Measurements from ENCODE around the gene AKNA.
"Not testable (repeated sequence)": the region's sequence is repeated elsewhere in the genome, so short reads cannot be mapped to it uniquely, and the experiment has no call there.

The AKNA gene

GRCh38 chr9:114336699-114337395 is 50.9 kb downstream of the AKNA start:
- no peaks in the 10 kb centered on the region for H3K27me3 ChIP-seq (ENCODE audit: control insufficient read depth in 5 of 5, insufficient read depth in 4 of 5, low read length in 5 of 5)
- H3K9ac ChIP-seq (ENCODE audit: low read length in 5 of 5) = no peak overlapping the region
- H3K36me3 ChIP-seq (ENCODE audit: control insufficient read depth in 5 of 5, insufficient read depth in 5 of 5, low read length in 5 of 5) = peaks cover 5 to 72% (median 69%) of the 10 kb centered on the region in 5 donors
- H3K4me3 ChIP-seq (ENCODE audit: low read depth in 1 of 5, low read length in 5 of 5) = no peak overlapping the region
- H3K27ac ChIP-seq (ENCODE audit: low read depth, low read length) = no peak overlapping the region
- H3K9me3 ChIP-seq (ENCODE audit: control insufficient read depth in 5 of 5, low read length in 5 of 5) = no peaks in the 10 kb centered on the region
- H3K4me1 ChIP-seq (ENCODE audit: control insufficient read depth in 5 of 5, insufficient read depth in 5 of 5, low read length in 5 of 5) = peaks cover 0 to 5% (median 0%) of the 10 kb centered on the region in 5 donors

- no peak overlapping the region for H3K9ac ChIP-seq (ENCODE audit: low read length in 5 of 5)
- H3K4me1 ChIP-seq (ENCODE audit: control insufficient read depth in 5 of 5, insufficient read depth in 5 of 5, low read length in 5 of 5) = peaks cover 0 to 5% (median 0%) of the 10 kb centered on the region in 5 donors
- H3K36me3 ChIP-seq (ENCODE audit: control insufficient read depth in 5 of 5, insufficient read depth in 5 of 5, low read length in 5 of 5) = peaks cover 5 to 65% (median 62%) of the 10 kb centered on the region in 5 donors
- no peaks in the 10 kb centered on the region for H3K9me3 ChIP-seq (ENCODE audit: control insufficient read depth in 5 of 5, low read length in 5 of 5)
- no peak overlapping the region for H3K4me3 ChIP-seq (ENCODE audit: low read depth in 1 of 5, low read length in 5 of 5)
- no peak overlapping the region for H3K27ac ChIP-seq (ENCODE audit: low read depth, low read length)
- H3K27me3 ChIP-seq (ENCODE audit: control insufficient read depth in 5 of 5, insufficient read depth in 4 of 5, low read length in 5 of 5) = no peaks in the 10 kb centered on the region
Observed at GRCh38 chr9:114336157-114336556, 51.6 kb downstream of the AKNA start.

GRCh38 chr9:114335745-114336144 is 52.0 kb downstream of the AKNA start:
- no peak overlapping the region for H3K27ac ChIP-seq (ENCODE audit: low read depth, low read length)
- H3K9ac ChIP-seq (ENCODE audit: low read length in 5 of 5) = no peak overlapping the region
- no peaks in the 10 kb centered on the region for H3K9me3 ChIP-seq (ENCODE audit: control insufficient read depth in 5 of 5, low read length in 5 of 5)
- no peaks in the 10 kb centered on the region for H3K27me3 ChIP-seq (ENCODE audit: control insufficient read depth in 5 of 5, insufficient read depth in 4 of 5, low read length in 5 of 5)
- peaks cover 5 to 61% (median 58%) of the 10 kb centered on the region in 5 donors for H3K36me3 ChIP-seq (ENCODE audit: control insufficient read depth in 5 of 5, insufficient read depth in 5 of 5, low read length in 5 of 5)
- no peak overlapping the region for H3K4me3 ChIP-seq (ENCODE audit: low read depth in 1 of 5, low read length in 5 of 5)
- H3K4me1 ChIP-seq (ENCODE audit: control insufficient read depth in 5 of 5, insufficient read depth in 5 of 5, low read length in 5 of 5) = peaks cover 0 to 5% (median 0%) of the 10 kb centered on the region in 5 donors

DNA sequence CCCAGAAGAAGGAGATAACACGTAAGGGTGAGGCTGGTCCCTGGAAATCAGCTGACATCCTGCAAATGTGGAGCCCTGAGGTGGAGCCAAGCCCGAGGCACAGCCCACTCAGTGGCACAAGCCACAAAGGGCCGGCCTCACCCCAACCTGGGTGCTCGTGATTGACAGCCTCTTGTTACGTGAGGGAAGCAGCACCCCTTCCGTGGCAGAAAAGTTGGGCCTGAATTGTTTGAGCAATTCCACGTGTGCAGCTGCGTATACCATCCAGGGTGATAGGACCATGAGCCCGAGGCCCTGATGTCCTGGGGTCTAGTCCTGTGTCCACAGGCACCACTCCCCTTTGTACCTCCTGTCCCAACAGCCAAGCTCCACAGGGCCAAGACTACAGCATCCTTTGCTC is 53.3 kb downstream of the AKNA start:
- no peaks in the 10 kb centered on the region for H3K9me3 ChIP-seq (ENCODE audit: control insufficient read depth in 5 of 5, low read length in 5 of 5)
- no peak overlapping the region for H3K9ac ChIP-seq (ENCODE audit: low read length in 5 of 5)
- H3K4me3 ChIP-seq (ENCODE audit: low read depth in 1 of 5, low read length in 5 of 5) = no peak overlapping the region
- no peaks in the 10 kb centered on the region for H3K27me3 ChIP-seq (ENCODE audit: control insufficient read depth in 5 of 5, insufficient read depth in 4 of 5, low read length in 5 of 5)
- no peaks in the 10 kb centered on the region for H3K4me1 ChIP-seq (ENCODE audit: control insufficient read depth in 5 of 5, insufficient read depth in 5 of 5, low read length in 5 of 5)
- H3K36me3 ChIP-seq (ENCODE audit: control insufficient read depth in 5 of 5, insufficient read depth in 5 of 5, low read length in 5 of 5) = peaks cover 5 to 48% (median 46%) of the 10 kb centered on the region in 5 donors
- H3K27ac ChIP-seq (ENCODE audit: low read depth, low read length) = no peak overlapping the region

GRCh38 chr9:114333718-114334117 is 54.1 kb downstream of the AKNA start:
- H3K9ac ChIP-seq (ENCODE audit: low read length in 5 of 5); H3K4me3 ChIP-seq (ENCODE audit: low read depth in 1 of 5, low read length in 5 of 5); H3K27me3 ChIP-seq (ENCODE audit: control insufficient read depth in 5 of 5, insufficient read depth in 4 of 5, low read length in 5 of 5); H3K27ac ChIP-seq (ENCODE audit: low read depth, low read length); H3K4me1 ChIP-seq (ENCODE audit: control insufficient read depth in 5 of 5, insufficient read depth in 5 of 5, low read length in 5 of 5); H3K9me3 ChIP-seq (ENCODE audit: control insufficient read depth in 5 of 5, low read length in 5 of 5): not testable (repeated sequence)
- H3K36me3 ChIP-seq (ENCODE audit: control insufficient read depth in 5 of 5, insufficient read depth in 5 of 5, low read length in 5 of 5) = peaks cover 5 to 41% (median 38%) of the 10 kb centered on the region in 5 donors

- not testable (repeated sequence) for H3K4me1 ChIP-seq (ENCODE audit: control insufficient read depth in 5 of 5, insufficient read depth in 5 of 5, low read length in 5 of 5); H3K27ac ChIP-seq (ENCODE audit: low read depth, low read length); H3K9ac ChIP-seq (ENCODE audit: low read length in 5 of 5); H3K9me3 ChIP-seq (ENCODE audit: control insufficient read depth in 5 of 5, low read length in 5 of 5); H3K27me3 ChIP-seq (ENCODE audit: control insufficient read depth in 5 of 5, insufficient read depth in 4 of 5, low read length in 5 of 5); H3K4me3 ChIP-seq (ENCODE audit: low read depth in 1 of 5, low read length in 5 of 5)
- peaks cover 0 to 29% (median 27%) of the 10 kb centered on the region in 5 donors for H3K36me3 ChIP-seq (ENCODE audit: control insufficient read depth in 5 of 5, insufficient read depth in 5 of 5, low read length in 5 of 5)
Observed at GRCh38 chr9:114332474-114333040, 55.2 kb downstream of the AKNA start.

- not testable (repeated sequence) for H3K9me3 ChIP-seq (ENCODE audit: control insufficient read depth in 5 of 5, low read length in 5 of 5); H3K4me3 ChIP-seq (ENCODE audit: low read depth in 1 of 5, low read length in 5 of 5); H3K27me3 ChIP-seq (ENCODE audit: control insufficient read depth in 5 of 5, insufficient read depth in 4 of 5, low read length in 5 of 5); H3K9ac ChIP-seq (ENCODE audit: low read length in 5 of 5); H3K4me1 ChIP-seq (ENCODE audit: control insufficient read depth in 5 of 5, insufficient read depth in 5 of 5, low read length in 5 of 5); H3K27ac ChIP-seq (ENCODE audit: low read depth, low read length)
- peaks cover 0 to 20% (median 17%) of the 10 kb centered on the region in 5 donors for H3K36me3 ChIP-seq (ENCODE audit: control insufficient read depth in 5 of 5, insufficient read depth in 5 of 5, low read length in 5 of 5)
Observed at GRCh38 chr9:114331229-114332195, 56.3 kb downstream of the AKNA start.

- Histone ChIP-seq H3K4me3 (ENCODE audit: low read depth in 1 of 5, low read length in 5 of 5) (no peak overlapping the region), H3K27me3 (ENCODE audit: control insufficient read depth in 5 of 5, insufficient read depth in 4 of 5, low read length in 5 of 5) (no peaks in the 10 kb centered on the region), H3K9ac (ENCODE audit: low read length in 5 of 5) (no peak overlapping the region), H3K36me3 (ENCODE audit: control insufficient read depth in 5 of 5, insufficient read depth in 5 of 5, low read length in 5 of 5) (peaks cover 0 to 11% (median 8%) of the 10 kb centered on the region in 5 donors), H3K27ac (ENCODE audit: low read depth, low read length) (no peak overlapping the region), H3K4me1 (ENCODE audit: control insufficient read depth in 5 of 5, insufficient read depth in 5 of 5, low read length in 5 of 5) (peaks cover 0 to 2% (median 0%) of the 10 kb centered on the region in 5 donors), H3K9me3 (ENCODE audit: control insufficient read depth in 5 of 5, low read length in 5 of 5) (no peaks in the 10 kb centered on the region)
Observed at GRCh38 chr9:114330636-114331035, 57.1 kb downstream of the AKNA start.

GRCh38 chr9:114329625-114330022 is 58.2 kb downstream of the AKNA start, which contains the start of gene ORM2:
TSS of gene ORM2 (plus strand) at chr9:114329869. CDS start at chr9:114329905, 36 bp downstream.
- H3K9me3 ChIP-seq (ENCODE audit: control insufficient read depth in 5 of 5, low read length in 5 of 5); H3K36me3 ChIP-seq (ENCODE audit: control insufficient read depth in 5 of 5, insufficient read depth in 5 of 5, low read length in 5 of 5); H3K27me3 ChIP-seq (ENCODE audit: control insufficient read depth in 5 of 5, insufficient read depth in 4 of 5, low read length in 5 of 5); H3K27ac ChIP-seq (ENCODE audit: low read depth, low read length); H3K4me3 ChIP-seq (ENCODE audit: low read depth in 1 of 5, low read length in 5 of 5); H3K4me1 ChIP-seq (ENCODE audit: control insufficient read depth in 5 of 5, insufficient read depth in 5 of 5, low read length in 5 of 5); H3K9ac ChIP-seq (ENCODE audit: low read length in 5 of 5): not testable (repeated sequence)

Data from subcutaneous abdominal adipose tissue (tissue), 5 donors.